DMS 273 treated with DMSO at 0.1 percent for 48 hours (cell line): ENCODE results near the gene SMIM23.

Experiments used
- DNase-seq: peaks from one replicate; lab custom pipeline; 2025; lab: John Stamatoyannopoulos, UW

The SMIM23 gene

DNA sequence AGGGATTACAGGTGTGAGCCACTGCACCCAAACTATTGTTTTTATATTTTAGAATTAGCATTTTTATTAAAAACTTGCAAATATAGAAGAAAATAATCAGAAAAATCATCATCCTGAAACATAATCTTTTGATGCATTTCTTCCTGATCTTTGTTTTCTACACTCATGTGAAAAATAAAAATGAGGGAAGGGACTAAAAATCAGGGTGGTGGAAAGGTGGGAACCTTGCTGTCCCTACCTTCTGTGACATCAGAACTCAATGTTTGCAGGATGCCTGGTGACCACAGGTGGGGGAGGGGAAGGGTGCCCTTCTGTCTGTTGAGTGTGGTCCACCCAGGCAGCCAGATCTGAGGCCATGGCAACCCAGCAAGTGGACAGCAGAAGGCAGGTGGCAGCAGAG lies at the start of gene SMIM23:
Gene SMIM23 (plus strand): TSS at position 301 of the 400 bp plus-strand sequence. CDS start 55 bp downstream, at position 356.
- DNase-seq = no peak

DNA sequence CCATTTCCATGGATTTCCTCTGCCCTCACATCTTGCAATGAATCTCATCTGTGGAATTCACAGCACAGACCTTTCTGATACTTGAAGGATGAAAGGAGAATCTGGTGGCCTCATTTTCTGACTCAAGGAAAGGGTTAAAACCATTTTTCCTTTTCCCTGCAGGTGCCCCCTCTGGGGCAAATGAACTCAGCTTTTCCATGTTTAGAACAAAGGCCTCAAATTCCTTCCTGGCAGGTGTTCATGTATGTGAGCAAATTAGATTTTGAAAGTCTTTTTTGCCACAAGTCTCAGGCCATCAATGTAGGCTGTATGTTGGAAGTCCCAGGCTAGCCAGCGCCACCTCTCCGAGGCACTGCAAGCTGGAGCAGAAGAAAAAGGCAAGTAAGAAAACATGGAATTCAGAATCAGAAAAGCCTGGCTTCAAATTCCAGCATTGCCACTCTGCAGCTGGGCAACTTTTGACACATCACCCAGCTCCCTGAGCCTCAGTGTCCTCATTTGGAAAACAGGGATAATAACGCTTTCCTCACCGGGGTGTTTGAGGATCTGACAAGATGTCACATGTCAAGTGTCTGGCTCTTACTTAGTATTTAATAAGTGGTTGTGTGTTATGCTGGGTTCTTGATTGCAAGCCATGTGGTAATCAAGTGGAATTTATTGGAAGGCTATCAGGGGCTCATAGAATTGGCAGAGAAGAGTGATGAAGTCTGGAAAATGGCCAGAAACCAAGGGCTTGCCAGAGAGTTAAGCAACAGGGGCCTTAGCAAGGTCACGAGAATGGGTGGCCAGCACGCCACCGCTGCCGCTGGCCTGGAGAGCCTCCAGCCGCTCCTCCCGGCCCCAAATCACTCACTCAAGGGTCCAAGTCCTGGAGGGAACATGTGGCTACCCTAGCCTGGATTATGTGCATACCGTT lies 48.4 kb upstream of the SMIM23 start:
- DNase-seq = no peak

DNA sequence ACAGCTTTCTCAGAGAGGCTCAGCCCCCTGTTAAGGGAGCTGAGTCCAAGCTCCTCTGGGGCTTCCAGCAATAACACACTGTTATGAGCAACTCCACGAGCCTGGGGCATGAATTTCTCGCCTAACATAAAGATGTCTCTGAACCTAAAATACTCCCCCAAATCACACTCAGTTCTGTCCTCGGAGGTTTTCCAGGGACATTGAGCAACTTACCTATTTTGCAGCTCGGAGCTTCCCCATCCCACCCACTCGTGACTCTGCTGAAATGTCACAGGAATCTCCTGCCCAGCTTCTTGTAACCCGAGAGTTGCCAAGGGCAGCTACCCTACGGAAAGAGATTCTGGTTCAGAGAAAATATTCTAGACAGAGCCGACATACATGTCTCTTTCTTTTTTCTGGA lies 47.1 kb upstream of the SMIM23 start:
- DNase-seq = no peak

DNA sequence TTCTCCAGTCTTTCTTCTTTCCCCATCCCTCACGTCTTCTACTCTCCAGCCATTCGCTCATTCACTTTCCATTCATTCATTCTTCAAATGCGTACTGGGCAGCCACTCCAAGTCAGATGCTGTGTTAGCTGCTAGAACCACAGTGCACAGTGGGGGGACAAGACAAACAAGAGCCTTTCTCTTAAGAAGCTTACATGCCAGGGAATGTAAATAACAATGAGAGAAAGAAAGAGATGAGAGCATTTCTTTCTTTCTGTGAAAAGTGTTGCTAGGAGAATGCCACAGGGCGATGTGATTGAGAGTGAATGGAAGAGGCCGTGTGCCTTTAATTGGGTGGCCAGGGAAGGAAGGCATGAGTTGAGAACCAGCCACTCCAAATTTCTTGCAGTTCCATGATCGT lies 46.3 kb upstream of the SMIM23 start:
- DNase-seq = no peak

DNA sequence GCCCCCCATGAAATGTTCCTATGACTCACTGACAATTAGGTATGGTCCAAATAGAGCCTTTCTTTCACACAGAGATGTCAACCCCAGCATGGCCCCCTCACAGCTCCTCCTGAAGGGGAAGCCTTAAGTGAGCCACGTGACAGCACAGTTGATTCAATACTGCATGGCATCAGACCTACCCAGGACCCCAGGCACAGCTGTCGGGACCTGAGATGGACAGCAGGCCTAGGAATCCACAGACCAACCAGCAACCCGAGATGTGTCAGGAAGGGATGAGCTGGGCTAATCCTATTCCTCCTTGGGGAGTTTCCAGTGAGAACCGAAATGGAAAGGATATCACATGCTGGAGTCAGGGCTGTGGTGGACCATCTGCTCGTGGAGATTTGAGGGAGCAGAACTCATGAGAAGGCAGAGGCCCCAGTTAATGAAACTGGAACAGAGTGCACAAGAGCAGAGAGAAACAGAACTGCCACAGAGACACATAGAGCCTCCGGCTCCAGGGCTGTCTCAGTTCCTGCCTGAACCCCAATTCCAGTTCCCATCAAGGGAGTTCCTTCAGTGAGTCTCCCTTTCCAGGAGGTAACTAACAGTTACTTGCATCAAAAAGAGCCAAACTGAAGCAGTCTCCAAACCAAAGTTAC lies 42.1 kb upstream of the SMIM23 start:
- DNase-seq = no peak

DNA sequence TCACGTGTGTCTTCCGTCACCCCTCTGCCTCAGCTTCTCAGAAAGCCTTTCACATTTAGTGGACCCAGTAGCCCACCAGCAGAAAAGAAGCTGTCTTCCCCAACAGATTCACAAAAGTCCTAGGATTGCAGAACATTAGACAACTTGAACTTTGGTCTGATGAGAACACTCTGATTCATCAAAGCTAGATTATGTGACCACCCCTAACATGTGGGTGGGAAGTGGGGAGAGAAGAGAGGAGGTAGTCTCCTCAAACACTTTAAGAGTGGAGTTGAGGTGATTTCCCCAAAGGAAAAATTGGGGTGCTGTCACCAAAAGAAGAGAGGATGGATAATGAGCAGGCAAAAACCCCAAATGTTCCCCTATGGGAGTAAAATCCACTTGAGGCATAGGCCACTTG lies 41.4 kb upstream of the SMIM23 start:
- DNase-seq = no peak

DNA sequence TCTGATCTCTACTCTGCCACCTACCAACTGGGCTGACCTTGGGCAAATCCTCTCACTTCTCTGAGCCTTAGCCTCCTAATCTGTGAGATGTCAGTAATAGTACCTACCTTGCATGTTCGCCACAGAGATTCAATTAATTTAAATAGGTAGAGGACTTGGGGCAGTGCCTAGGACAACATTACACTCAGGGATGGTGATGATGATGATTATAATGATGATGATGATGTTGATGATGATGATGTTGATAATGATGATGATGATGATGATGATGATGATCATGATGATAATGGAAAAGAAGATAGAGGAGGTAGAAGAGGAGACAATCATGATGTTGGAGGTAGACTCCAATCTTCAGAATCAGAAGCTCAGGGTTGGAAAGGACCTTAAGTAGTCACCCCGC lies 40.7 kb upstream of the SMIM23 start:
- no peak for DNase-seq

DNA sequence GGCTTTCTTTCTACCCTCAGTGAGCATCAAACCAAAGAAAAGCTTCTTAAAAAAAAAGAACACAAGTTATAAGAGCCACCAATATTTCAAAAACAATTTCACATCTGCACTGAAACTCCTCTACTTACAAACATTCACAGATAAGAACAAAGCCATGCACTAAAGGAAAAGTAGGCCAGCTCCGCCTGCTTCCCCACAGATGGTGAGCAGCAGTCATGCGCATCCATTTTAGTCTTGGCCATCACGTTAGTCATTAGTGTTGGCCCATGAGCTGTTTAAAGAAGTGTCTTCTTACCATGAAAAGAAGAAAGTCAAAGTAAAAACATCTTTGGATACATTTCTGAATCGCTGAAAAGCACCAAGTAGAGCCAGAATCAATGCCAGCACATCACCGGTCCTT lies 40.0 kb upstream of the SMIM23 start:
- no peak for DNase-seq

DNA sequence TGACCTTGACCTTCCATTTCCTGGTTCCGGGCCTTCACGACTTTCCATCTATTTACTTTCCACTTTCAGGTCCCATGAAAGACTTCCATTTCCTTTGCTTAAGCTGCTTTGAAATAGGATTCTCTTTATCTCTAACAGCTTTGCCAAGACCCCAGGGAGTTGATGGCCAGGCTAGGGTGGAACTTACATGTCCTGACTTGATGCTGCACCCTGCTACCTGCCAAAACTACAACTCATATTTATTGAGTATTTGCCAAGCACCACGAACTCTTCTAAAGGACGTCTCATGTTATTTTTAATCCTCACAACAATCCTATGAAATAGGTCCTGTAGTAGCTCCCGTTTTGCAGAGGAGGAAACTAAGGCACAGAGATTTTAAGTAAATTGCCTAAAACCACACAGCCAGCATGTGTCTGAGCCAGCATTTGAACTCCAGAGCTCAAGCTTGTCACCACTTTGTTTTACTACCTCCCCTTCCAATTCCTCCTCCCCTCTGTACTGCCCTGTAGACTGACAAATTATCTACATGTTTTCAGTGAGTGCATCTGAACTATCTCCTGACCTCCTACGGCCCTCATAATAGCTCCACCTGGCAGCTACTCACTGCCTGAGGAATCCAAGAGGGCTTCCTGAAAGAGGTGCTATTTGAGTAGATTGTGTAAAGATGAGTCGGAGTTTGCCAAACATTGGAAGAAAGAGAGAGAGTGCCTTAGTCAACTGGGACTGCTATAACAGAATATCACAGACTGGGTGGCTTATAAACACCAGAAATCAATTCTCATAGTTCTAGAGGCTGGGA lies 38.4 kb upstream of the SMIM23 start:
- DNase-seq = no peak

DNA sequence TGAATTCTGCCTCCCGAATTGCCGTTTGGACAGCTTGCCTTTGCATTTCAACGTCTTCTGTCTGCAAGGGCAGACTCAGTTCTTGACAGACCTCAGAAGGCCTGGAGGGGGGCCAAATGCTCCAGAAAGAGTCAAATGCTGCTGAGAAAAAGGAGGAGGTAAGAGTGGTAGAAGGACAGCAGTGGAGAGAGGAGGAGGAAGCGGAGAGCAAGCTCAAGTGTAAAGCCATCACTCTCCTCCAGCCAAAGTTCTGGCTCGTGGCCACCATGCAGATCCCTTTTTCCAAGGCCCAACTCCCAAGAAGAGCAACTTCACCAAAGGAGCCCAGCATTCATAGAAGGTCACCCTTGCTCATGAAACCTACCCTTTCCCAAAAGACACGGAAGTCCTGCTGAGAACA lies 36.9 kb upstream of the SMIM23 start:
- DNase-seq = no peak

DNA sequence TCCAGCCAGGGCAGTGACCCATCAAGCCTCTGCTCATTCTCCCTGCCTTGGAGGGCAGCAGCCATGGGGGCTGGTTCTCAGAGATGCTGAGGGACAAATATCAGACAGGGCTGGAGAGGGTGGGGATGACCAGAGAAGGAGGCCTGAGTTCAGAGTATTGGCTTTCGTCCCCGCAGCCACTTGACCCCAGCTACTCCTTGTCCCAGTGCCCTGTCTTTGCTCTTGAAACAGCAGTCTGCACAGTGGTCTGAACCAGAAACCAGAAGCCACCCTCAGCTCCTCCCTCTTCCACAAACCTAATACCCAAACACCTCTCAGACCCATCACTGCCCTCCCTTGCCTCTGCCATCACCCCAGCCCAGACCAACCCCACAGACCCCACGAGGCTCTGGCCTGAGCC lies 36.3 kb upstream of the SMIM23 start:
- DNase-seq = no peak

DNA sequence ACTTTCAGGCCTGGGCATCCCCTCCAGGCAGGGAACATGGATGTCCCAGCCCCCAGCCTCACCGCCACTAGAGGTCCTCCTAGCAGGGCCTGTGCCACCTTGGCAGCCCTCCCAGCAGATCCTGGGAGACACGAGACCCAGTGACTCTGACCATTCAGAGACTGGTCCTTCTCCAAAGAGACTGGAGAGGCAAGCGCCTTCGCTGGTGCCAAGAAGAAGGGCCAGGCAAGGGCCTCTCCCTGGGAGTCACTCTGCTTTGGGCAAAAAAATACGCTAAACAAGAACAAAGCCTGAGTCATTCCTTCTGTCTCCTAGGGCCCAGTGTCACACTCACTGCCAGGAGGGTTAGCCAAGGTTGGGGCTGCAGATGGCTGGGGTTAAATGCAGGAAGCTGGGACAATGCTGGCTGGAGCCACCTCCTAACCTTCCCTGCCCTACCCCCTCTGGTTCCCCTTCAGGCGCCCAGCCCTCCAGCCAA lies 35.3 kb upstream of the SMIM23 start:
- no peak for DNase-seq

DNA sequence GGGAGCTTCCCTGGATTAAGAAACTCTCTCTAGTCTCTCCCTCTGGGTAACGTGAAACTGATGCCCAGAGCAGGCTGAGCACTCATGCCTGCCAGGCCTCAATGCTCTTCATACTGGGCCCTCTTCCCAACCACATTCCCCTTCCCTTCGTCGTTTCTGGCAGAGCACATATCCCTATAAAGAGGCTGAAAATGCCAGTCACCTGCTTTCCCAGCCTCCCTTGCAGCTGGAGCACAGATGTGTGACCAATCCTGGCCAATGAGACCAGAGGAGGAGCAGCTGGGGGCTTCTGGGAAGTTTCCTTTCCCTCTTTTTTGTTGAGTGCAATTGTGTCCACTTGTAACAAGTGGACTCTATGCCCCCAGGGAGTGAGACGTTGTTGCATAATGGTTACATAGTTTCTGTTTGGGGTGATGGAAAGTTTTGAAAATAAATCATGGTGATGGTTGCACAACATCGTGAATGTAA lies 30.2 kb upstream of the SMIM23 start:
- no peak for DNase-seq

DNA sequence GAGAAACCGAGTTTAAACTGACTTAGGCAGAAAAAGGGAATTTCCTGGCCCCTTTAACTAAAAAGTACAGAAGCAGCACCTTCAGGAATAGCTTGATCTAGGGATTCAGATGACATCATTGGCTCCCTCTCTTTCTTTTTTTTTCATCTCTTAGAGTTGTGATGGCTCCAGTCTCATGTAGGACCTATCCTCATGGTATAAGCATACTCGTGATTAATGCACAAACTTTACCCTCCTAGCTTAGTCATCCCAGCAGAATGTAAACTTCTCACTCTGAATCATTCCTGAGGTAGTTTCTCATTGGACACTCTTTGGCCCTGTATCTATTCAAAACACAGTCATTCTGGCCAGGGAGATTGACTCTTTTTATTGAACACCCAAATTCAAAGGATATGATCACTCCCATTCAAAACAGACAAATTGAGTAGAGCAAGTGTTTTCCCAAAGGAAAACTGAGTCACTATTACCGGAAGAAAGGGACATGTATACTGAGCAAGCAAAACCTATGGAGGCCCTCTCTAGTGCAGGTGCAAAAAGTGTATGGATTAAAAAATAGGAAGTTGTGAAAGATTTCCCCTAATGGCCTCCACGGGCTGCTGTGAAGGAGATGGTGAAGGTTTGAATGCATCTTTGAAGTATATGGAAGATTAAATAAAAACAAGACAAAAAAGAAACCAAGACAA lies 27.6 kb upstream of the SMIM23 start:
- DNase-seq = no peak

DNA sequence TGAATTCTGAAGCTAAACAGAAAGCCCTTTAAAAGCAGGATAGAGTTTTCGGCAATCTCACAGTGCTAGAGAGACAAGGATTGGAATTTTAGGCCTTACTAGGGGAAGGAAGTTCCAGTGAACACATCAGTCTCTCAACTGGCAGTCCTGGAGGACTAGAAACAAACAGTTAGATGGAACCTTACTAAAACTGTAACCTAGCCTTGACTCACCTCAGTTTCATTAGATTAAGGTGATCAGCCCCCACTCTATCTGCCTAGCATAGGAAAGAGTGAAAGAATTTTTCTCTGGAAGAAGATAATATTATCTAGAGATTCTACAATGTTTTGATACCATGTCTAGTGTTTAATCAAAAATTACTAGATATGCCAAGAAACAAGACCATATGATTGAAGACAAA lies 25.8 kb upstream of the SMIM23 start:
- DNase-seq = no peak

DNA sequence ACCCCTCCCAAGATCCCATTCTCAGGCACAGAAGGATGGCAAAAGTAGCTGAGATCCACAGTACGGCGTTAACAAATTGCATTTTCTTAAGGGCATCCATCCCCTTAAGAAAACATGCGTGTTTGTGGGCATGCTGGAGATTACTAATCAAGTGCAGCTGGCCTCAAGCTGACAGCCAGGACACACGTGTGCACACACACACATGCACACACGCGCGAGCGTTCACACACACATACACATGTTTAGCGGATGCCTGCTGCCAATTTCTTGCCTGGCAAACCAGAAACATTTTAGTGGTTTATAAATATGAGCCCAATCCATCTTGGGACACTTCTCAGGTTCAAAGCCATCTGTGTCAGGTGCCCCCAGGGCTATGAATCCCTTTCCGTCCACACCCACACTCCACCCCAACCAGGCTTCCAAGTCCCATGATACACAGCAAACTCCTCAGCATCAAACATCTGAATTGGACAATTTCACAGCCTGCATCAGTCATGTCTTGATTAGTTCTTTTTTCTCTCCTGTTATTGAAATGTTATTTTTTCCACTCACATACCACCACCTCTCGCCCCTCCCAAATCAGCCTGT lies 23.5 kb upstream of the SMIM23 start:
- no peak for DNase-seq

DNA sequence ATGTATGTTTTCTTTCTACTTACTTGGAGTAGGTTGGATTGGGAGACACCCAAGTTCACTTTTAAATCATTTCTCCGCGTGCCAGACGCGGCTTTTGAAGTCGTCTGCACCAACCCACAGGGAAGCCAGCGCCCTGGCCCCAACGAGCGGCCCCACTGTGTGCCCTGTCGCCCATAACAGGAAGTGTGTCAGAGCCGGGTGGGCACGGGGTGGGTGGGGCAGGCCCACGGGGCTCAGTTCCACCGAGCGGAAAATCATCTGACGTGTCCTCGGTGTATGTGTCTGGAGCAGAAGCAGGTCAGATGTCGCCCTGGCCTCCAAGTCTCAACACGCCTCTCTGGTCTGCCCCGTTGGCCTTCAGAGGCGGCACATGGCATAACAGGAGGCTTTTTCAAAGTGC lies 22.7 kb upstream of the SMIM23 start:
- DNase-seq = no peak

DNA sequence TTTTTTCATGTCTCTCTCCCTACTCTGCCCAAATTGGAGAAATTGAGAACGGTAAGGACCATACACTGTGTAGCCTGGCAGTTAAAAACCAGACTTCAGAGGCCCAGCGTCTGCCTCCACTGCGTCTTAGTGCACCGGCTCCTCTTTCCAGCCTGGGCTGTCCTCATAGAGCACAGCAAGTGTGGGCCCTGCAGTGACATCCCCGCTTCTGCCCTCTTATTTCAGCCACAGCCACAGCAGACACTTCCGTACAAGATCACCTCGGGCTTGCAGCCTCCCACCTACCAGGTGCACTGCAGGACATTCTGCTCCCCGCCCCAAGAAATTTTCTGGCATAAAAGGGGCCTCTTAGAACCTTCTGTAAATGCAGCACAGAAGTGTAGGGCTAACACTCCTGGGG lies 21.4 kb upstream of the SMIM23 start:
- DNase-seq = no peak

DNA sequence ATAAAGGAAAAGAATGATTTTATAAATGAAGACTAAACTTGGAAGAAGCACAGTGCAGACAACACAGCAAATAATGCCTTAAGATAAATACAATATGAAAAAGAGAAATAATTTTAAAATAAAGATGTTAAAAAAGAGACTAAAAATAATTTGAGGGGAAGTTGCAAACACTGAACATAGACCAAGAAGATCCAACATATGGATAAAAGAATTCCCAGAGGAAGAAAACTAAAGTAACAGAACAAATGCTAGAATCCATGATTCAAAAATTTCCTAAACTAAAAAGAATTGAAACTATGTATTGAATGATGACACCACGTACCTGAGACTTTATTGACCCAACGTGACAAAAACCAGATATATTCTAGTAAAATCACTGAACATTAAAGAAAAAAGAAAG lies 18.7 kb upstream of the SMIM23 start:
- DNase-seq = no peak

DNA sequence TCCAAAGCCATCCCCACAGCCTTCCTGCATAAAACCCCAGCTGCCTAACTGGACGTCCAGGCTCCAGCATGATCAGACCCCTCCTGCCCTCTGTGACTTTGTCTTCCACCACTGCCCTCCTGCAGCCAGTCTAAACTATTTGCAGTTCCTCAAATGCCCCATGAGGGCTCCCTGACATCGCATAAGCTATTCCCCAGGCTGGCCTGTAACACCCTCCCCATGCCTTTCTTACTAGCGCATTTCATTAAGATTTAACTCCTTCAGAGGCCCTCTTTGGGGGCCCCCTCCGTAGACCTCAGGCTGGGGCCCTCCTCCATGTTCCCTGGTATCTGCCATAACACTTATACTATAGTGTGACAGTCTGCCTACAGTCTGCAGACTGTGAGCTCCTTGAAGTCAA lies 15.5 kb upstream of the SMIM23 start:
- no peak for DNase-seq

DNA sequence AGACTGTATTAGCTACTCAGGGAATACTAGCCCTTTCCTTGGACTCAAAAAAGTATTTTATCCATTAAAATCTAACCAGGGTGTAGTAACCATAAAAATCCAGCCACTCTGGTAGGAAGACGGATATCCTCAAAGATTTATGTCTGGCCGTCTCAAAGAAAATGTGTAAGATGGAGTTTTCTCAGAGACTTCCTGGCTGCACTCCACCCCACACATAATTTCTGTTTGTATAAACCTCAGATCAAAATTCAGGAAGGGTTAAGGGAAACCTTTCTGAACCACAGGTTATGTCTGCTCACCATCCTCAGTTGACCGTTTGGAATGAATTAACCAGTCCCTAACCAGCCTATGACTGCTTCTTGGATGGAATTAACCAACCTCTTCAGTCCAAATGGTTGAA lies 13.8 kb upstream of the SMIM23 start:
- no peak for DNase-seq

DNA sequence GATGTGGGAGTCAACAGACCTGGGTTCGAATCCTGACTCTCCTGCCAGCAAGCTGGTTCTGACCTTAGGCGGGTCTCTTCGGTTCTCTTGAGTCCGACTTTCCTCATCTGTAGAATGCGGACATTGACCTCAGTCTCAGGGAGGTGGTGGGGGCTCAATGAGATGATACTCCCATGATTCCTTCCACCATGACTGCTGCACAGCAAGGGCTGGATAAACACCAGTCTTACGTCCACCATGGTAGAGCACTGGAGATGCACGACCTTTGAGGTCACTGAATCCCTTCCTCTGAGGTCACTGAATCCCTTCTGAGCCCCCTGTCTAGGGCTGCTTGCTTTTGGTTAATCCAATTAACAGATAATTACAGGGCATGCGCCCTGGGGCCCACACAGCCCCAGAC lies 12.5 kb upstream of the SMIM23 start:
- no peak for DNase-seq
